IMR-90 (cell line): ENCODE data around the gene PDS5A. TPM values are rescaled to one million over a fixed set of nuclear protein-coding genes. Genes with fewer than 3 reads are reported as not detected.
A peak's percentile ranks its signal among the peaks of the same experiment; 100 is the strongest.
"Not testable (repeated sequence)": the region's sequence is repeated elsewhere in the genome, so short reads cannot be mapped to it uniquely, and the experiment has no call there.

Experiments
- ATAC-seq: fragments of 200-7000 bp; cut with Tn5 transposase; 2 replicates; pipeline ENCODE4 v1.9.1; 2020; ENCODE audit warnings: low read depth, mild to moderate bottlenecking, moderate library complexity
- BruUV-seq: library from RNA; stranded (reverse); fragments of 400-500 nt; replicated peaks from 2 replicates; lab custom pipeline; 2021; lab: Mats Ljungman, UMichigan
- CTCF ChIA-PET: fragments of 300-600 bp; formaldehyde crosslinking; extraction: SDS; loops from one replicate; lab custom pipeline; 2021; ENCODE audit warnings: antibody characterized with exemption; lab: Yijun Ruan, JAX
- POLR2A ChIA-PET: fragments of 300-600 bp; sonication (Branson Sonifier 250); formaldehyde crosslinking; loops from one replicate; lab custom pipeline; 2022; ENCODE audit warnings: antibody characterized with exemption; ENCODE audit not compliant: unreplicated experiment; lab: Charles Lee
- DNase-seq: peaks from one replicate; pipeline ENCODE4 v3.0.0; 2013
- H2AFZ ChIP-seq: replicated peaks from 2 replicates; pipeline ENCODE3; 2013; ENCODE audit warnings: low read length, mild to moderate bottlenecking; ENCODE audit not compliant: poor library complexity
- H2AK5ac ChIP-seq: 2 replicates; pipeline ENCODE4 v1.6.1; 2013; ENCODE audit warnings: low read depth, low read length, inconsistent platforms
- H2AK9ac ChIP-seq: replicated peaks from 2 replicates; pipeline ENCODE3; 2013; ENCODE audit warnings: mild to moderate bottlenecking, low read depth, low read length, moderate library complexity; ENCODE audit not compliant: poor library complexity
- H2BK120ac ChIP-seq: 2 replicates; pipeline ENCODE4 v1.6.1; 2013; ENCODE audit warnings: low read depth, low read length, inconsistent platforms
- H2BK15ac ChIP-seq: 3 replicates; pipeline ENCODE4 v1.6.1; 2013; ENCODE audit warnings: low read depth, low read length, inconsistent platforms
- H2BK20ac ChIP-seq: 2 replicates; pipeline ENCODE4 v1.6.1; 2013; ENCODE audit warnings: low read depth, mild to moderate bottlenecking, inconsistent platforms, low read length, moderate library complexity
- H2BK5ac ChIP-seq: 2 replicates; pipeline ENCODE4 v1.6.1; 2013; ENCODE audit warnings: mild to moderate bottlenecking, low read depth, low read length, inconsistent platforms; ENCODE audit not compliant: poor library complexity, severe bottlenecking
- H3K14ac ChIP-seq: replicated peaks from 2 replicates; pipeline ENCODE4 v1.6.1; 2013; ENCODE audit warnings: low read depth, low read length, inconsistent platforms
- H3K18ac ChIP-seq: 2 replicates; pipeline ENCODE4 v1.6.1; 2013; ENCODE audit warnings: low read depth, low read length, control low read depth
- H3K23ac ChIP-seq: 2 replicates; pipeline ENCODE4 v1.6.1; 2013; ENCODE audit warnings: low read depth, low read length, inconsistent platforms
- H3K27ac ChIP-seq: 2 replicates; pipeline ENCODE4 v1.5.1; 2013; ENCODE audit warnings: mild to moderate bottlenecking, control low read depth, low read length; ENCODE audit not compliant: insufficient read depth
- H3K27me3 ChIP-seq: 2 replicates; pipeline ENCODE4 v1.6.1; 2013; ENCODE audit warnings: low read length; ENCODE audit not compliant: control insufficient read depth, insufficient read depth
- H3K36me3 ChIP-seq: 2 replicates; pipeline ENCODE4 v1.6.1; 2013; ENCODE audit warnings: low read length, mixed read lengths; ENCODE audit not compliant: control insufficient read depth, insufficient read depth
- H3K4ac ChIP-seq: 2 replicates; pipeline ENCODE4 v1.6.1; 2013; ENCODE audit warnings: low read depth, low read length, inconsistent platforms
- H3K4me1 ChIP-seq: 2 replicates; pipeline ENCODE4 v1.6.1; 2013; ENCODE audit warnings: low read length, mixed read lengths; ENCODE audit not compliant: control insufficient read depth, insufficient read depth
- H3K4me2 ChIP-seq: 2 replicates; pipeline ENCODE4 v1.6.1; 2013; ENCODE audit warnings: low read depth, mild to moderate bottlenecking, control low read depth, low read length, moderate library complexity
- H3K4me3 ChIP-seq: 2 replicates; pipeline ENCODE4 v1.5.1; 2013; ENCODE audit warnings: low read depth, mild to moderate bottlenecking, control low read depth, low read length, moderate library complexity; ENCODE audit not compliant: insufficient read depth
- H3K56ac ChIP-seq: 2 replicates; pipeline ENCODE4 v1.6.1; 2013; ENCODE audit warnings: low read length, inconsistent platforms; ENCODE audit not compliant: insufficient read depth; ENCODE audit errors: extremely low read depth
- H3K79me1 ChIP-seq, 2 experiments: 2 replicates each; pipeline ENCODE4 v1.6.1; 2013; ENCODE audit warnings: low read length in 2 of 2, inconsistent platforms in 1 of 2, low read depth in 1 of 2
- H3K9ac ChIP-seq: 2 replicates; pipeline ENCODE4 v1.6.1; 2013; ENCODE audit warnings: low read depth, low read length, control low read depth
- H3K9me1 ChIP-seq: 2 replicates; pipeline ENCODE4 v1.6.1; 2013; ENCODE audit warnings: low read length, inconsistent platforms; ENCODE audit not compliant: insufficient read depth
- H3K9me3 ChIP-seq: 2 replicates; pipeline ENCODE4 v1.6.1; 2013; ENCODE audit warnings: low read length; ENCODE audit not compliant: control insufficient read depth, insufficient read depth
- H4K20me1 ChIP-seq: 2 replicates; pipeline ENCODE4 v1.6.1; 2013; ENCODE audit warnings: low read length, inconsistent platforms; ENCODE audit not compliant: insufficient read depth
- H4K5ac ChIP-seq: 2 replicates; pipeline ENCODE4 v1.6.1; 2013; ENCODE audit warnings: mild to moderate bottlenecking, low read depth, low read length, control low read depth
- H4K8ac ChIP-seq, 2 experiments: 2 replicates each; pipeline ENCODE4 v1.6.1; 2013; ENCODE audit warnings: low read depth in 2 of 2, low read length in 2 of 2, control low read depth in 1 of 2, inconsistent platforms in 1 of 2
- H4K91ac ChIP-seq: 2 replicates; pipeline ENCODE4 v1.6.1; 2013; ENCODE audit warnings: low read depth, low read length, inconsistent platforms; ENCODE audit not compliant: insufficient read depth
- CHD1 ChIP-seq: IDR thresholded peaks from 2 replicates; pipeline ENCODE4 v1.6.1; 2012; ENCODE audit warnings: low read depth, low read length, improper control_type of control experiment
- RFX5 ChIP-seq: IDR thresholded peaks from 2 replicates; pipeline ENCODE4 v1.8.0; 2012; ENCODE audit warnings: low read depth, mild to moderate bottlenecking, low read length, moderate library complexity
- WGBS, 2 experiments: methylation state at CpG; one replicate each; pipeline versions ENCODE4 v1.1.5 to v1.1.7; 2013; ENCODE audit warnings: missing lambda C conversion rate in 2 of 2; ENCODE audit not compliant: insufficient read length in 1 of 2; ENCODE audit errors: extremely low coverage in 2 of 2; 5-methylcytosine and 5-hydroxymethylcytosine counted together
- dilution Hi-C: fragments of 300-500 bp; cut with HindIII; formaldehyde crosslinking; loops from one replicate; pipeline ENCODE4 v1.14.3; 2018; ENCODE audit warnings: low sequenced_read_pairs; ENCODE audit not compliant: unreplicated experiment
- in situ Hi-C: fragments of 300-500 bp; cut with MboI; formaldehyde crosslinking; loops from 3 replicates; pipeline ENCODE4 v1.14.3; 2019; ENCODE audit warnings: low sequenced_read_pairs, inconsistent platforms, mixed read lengths
- intact Hi-C: fragments of 100-400 bp; cut with micrococcal nuclease; formaldehyde crosslinking; loops from 2 replicates; pipeline ENCODE4 v1.10.0; 2022
- polyA plus RNA-seq, 3 experiments: library from polyadenylated mRNA; depleted of rRNA; stranded (reverse); fragments of >200 nt; gene quantifications; 2 replicates each; pipeline ENCODE4 v1.2.3, GENCODE V29; 2012; ENCODE audit warnings: low replicate concordance in 1 of 3
- total RNA-seq: library from RNA; depleted of rRNA; stranded (reverse); fragments of >200 nt; gene quantifications from 2 replicates; pipeline ENCODE4 v1.2.3, GENCODE V29; 2012
- TF ChIP-seq, protein P1 (sequence below): conservative IDR thresholded peaks from 2 replicates; pipeline ENCODE4 v1.5.1; 2012; ENCODE audit warnings: mild to moderate bottlenecking, low read depth, low read length, improper control_type of control experiment

PDS5A gene
- total and polyA plus RNA-seq, 2 of the 4 experiments (the other 2 are of a cell fraction), result 16.3 to 33.5 TPM

DNA sequence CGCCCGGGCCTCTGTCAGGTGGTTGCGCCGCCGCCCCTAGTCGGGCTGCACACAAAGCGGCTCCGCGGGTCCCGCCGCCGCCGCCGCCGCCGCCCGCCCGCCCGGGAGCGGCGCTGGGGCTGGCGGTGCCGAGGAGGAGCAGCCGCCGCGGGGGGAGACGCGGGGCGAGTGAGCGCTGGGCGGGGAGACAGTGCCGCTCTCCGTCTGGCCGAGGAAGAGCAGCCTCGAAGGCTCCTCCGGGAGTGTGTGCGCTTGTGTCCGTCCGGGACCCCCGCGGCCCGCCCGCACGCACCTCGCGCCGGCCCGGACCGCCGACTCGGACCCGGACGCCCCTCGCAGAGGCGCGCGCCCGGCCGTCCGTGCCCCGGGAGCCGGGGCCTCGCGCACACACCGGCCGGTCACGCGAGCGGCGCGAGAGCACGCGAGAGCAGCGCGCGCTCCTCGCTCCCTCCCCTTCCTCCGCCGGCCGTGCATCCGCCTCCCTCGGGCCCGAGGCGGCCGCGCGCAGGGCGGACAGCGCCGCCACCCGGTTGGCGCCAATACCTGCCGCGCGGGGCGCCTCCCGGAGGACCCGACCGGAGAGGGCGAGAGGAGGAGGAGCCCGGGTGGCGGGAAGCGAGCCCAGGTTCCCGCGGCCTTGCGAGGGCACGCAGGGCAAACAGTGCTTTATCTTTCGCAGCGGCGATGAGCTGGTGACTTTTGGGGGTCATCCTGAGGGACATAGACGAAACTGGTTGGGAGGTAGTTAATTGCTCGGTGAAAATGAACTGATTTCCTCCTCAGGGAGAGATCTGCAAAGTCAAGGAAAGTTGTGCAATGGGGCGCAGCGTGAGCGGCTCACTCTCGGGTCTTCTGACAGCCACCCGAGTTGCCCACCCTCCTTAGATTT, at the start of gene PDS5A (continued):
- TF ChIP-seq CHD1, result no peak
- no peak for TF ChIP-seq RFX5
- TF ChIP-seq, protein P1, sequence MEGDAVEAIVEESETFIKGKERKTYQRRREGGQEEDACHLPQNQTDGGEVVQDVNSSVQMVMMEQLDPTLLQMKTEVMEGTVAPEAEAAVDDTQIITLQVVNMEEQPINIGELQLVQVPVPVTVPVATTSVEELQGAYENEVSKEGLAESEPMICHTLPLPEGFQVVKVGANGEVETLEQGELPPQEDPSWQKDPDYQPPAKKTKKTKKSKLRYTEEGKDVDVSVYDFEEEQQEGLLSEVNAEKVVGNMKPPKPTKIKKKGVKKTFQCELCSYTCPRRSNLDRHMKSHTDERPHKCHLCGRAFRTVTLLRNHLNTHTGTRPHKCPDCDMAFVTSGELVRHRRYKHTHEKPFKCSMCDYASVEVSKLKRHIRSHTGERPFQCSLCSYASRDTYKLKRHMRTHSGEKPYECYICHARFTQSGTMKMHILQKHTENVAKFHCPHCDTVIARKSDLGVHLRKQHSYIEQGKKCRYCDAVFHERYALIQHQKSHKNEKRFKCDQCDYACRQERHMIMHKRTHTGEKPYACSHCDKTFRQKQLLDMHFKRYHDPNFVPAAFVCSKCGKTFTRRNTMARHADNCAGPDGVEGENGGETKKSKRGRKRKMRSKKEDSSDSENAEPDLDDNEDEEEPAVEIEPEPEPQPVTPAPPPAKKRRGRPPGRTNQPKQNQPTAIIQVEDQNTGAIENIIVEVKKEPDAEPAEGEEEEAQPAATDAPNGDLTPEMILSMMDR, result peak; percentile 99

DNA sequence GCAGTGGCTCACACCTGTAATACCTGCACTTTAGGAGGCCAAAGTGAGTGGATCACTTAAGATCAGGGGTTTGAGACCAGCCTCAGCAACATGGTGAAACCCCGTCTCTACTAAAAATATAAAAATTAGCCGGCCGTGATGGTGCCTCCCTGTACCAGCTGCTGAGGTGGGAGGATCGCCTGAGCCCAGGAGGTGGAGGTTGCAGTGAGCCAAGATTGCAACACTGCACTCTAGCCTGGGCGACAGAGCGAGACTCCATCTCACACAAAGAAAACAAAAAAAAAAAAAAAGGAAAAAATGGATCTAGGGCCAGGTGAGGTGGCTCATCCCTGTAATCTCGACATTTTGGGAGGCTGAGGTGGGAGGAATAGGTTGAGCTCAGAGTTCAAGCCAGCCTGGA, 46.3 kb upstream of the PDS5A start:
- H3K56ac ChIP-seq, BruUV-seq, H4K20me1 ChIP-seq, H3K27me3 ChIP-seq, H3K9me1 ChIP-seq, H3K4me1 ChIP-seq, dilution Hi-C loops, in situ Hi-C loops, H3K9ac ChIP-seq, H3K4me2 ChIP-seq, H3K79me1 ChIP-seq, H3K4me3 ChIP-seq, CTCF ChIA-PET, H2BK15ac ChIP-seq, POLR2A ChIA-PET, H2AFZ ChIP-seq, H3K23ac ChIP-seq, H2BK5ac ChIP-seq, DNase-seq, H4K8ac ChIP-seq, H4K91ac ChIP-seq, H2AK5ac ChIP-seq, H4K5ac ChIP-seq, ATAC-seq, H2BK20ac ChIP-seq, H3K14ac ChIP-seq, H3K9me3 ChIP-seq, H2BK120ac ChIP-seq, H3K4ac ChIP-seq, H3K27ac ChIP-seq, H3K36me3 ChIP-seq, intact Hi-C loops, H3K18ac ChIP-seq, H2AK9ac ChIP-seq: not testable (repeated sequence)
- no CpG with 5 or more reads among the region's 7 CpGs for WGBS, 2 experiments

DNA sequence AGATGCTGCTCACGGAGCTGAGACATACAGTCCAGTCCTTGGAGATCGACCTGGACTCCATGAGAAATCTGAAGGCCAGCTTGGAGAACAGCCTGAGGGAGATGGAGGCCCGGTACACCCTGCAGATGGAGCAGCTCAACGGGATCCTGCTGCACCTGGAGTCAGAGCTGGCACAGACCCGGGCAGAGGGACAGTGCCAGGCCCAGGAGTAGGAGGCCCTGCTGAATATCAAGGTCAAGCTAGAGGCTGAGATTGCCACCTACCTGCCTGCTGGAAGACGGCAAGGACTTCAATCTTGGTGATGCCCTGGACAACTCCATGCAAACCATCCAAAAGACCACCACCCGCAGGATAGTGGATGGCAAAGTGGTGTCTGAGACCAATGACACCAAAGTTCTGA, 43.4 kb upstream of the PDS5A start:
- H3K27ac ChIP-seq, in situ Hi-C loops: not testable (repeated sequence)

More for the DNA sequence above, 43.4 kb upstream of the PDS5A start:
- CTCF ChIA-PET, H2AK5ac ChIP-seq, H3K56ac ChIP-seq, H3K4me3 ChIP-seq, H3K18ac ChIP-seq, H3K4me1 ChIP-seq, H3K23ac ChIP-seq, ATAC-seq, H3K36me3 ChIP-seq, dilution Hi-C loops, H4K8ac ChIP-seq, H2BK15ac ChIP-seq, H2BK20ac ChIP-seq, intact Hi-C loops, H3K4me2 ChIP-seq, DNase-seq, H3K79me1 ChIP-seq, H3K27me3 ChIP-seq, H4K91ac ChIP-seq, H3K9me1 ChIP-seq, H2AK9ac ChIP-seq, H2AFZ ChIP-seq, H3K4ac ChIP-seq, H3K9ac ChIP-seq, H4K20me1 ChIP-seq, POLR2A ChIA-PET, H3K14ac ChIP-seq, BruUV-seq, H4K5ac ChIP-seq, H2BK5ac ChIP-seq, H3K9me3 ChIP-seq, H2BK120ac ChIP-seq: not testable (repeated sequence)
- WGBS, 2 experiments, result 94% methylated on average over 2 of the region's 7 CpGs; no CpG with 5 or more reads in 1 of the 2 experiments
